GM20431 (cell line): ENCODE measurements around the gene SPATA31A5.
"Not testable (repeated sequence)": the region's sequence is repeated elsewhere in the genome, so short reads cannot be mapped to it uniquely, and the experiment has no call there.

Source experiments
- in situ Hi-C: fragments of 300-500 bp; cut with MseI, MboI; formaldehyde crosslinking; loops from one replicate; pipeline ENCODE4 v1.15.0; 2020; ENCODE audit warnings: low sequenced_read_pairs; ENCODE audit not compliant: unreplicated experiment

Gene SPATA31A5

GRCh38 chr9:60914107-60914506 is at the start of gene SPATA31A5:
TSS of gene SPATA31A5 (plus strand) at chr9:60914407. CDS start at chr9:60914436, 29 bp downstream.
- in situ Hi-C loops, result not testable (repeated sequence)

GRCh38 chr9:60962990-60963350 is 48.8 kb downstream of the SPATA31A5 start:
- in situ Hi-C loops, result not testable (repeated sequence)

- in situ Hi-C loops, result not testable (repeated sequence)
Observed at GRCh38 chr9:60966382-60966781, 52.2 kb downstream of the SPATA31A5 start.
